UCSD-AML1 (cell line): ENCODE measurements around the gene NRXN3.

Source experiments
- DNase-seq: peaks from one replicate; lab custom pipeline; 2025; ENCODE audit not compliant: unreplicated experiment; lab: John Stamatoyannopoulos, UW

NRXN3 gene

GRCh38 chr14:78240567-78240966 lies 70.4 kb downstream of the NRXN3 start:
- no peak for DNase-seq

GRCh38 chr14:78242086-78242485 lies 71.9 kb downstream of the NRXN3 start:
- DNase-seq, result no peak

- DNase-seq, result no peak
Observed at GRCh38 chr14:78243187-78243586, 73.0 kb downstream of the NRXN3 start.

GRCh38 chr14:78245238-78245637 lies 75.1 kb downstream of the NRXN3 start:
- DNase-seq, result no peak

- DNase-seq, result no peak
Observed at GRCh38 chr14:78248501-78249090, 78.4 kb downstream of the NRXN3 start.

GRCh38 chr14:78251308-78251707 lies 81.1 kb downstream of the NRXN3 start:
- no peak for DNase-seq

GRCh38 chr14:78253986-78254385 lies 83.8 kb downstream of the NRXN3 start:
- no peak for DNase-seq

- DNase-seq, result no peak
Observed at GRCh38 chr14:78254911-78255461, 84.8 kb downstream of the NRXN3 start.

GRCh38 chr14:78259831-78260230 lies 89.7 kb downstream of the NRXN3 start:
- DNase-seq, result no peak

- DNase-seq, result no peak
Observed at GRCh38 chr14:78278464-78279250, 108.5 kb downstream of the NRXN3 start.

GRCh38 chr14:78282437-78282836 lies 112.3 kb downstream of the NRXN3 start:
- DNase-seq, result no peak

GRCh38 chr14:78286210-78286609 lies 116.0 kb downstream of the NRXN3 start:
- no peak for DNase-seq

GRCh38 chr14:78292003-78292402 lies 121.8 kb downstream of the NRXN3 start:
- no peak for DNase-seq

GRCh38 chr14:78297858-78298257 lies 127.7 kb downstream of the NRXN3 start:
- DNase-seq, result no peak

GRCh38 chr14:78298298-78298697 lies 128.1 kb downstream of the NRXN3 start:
- no peak for DNase-seq

GRCh38 chr14:78302841-78303240 lies 132.7 kb downstream of the NRXN3 start:
- DNase-seq, result no peak

- DNase-seq, result no peak
Observed at GRCh38 chr14:78307671-78308070, 137.5 kb downstream of the NRXN3 start.

GRCh38 chr14:78308079-78308478 lies 137.9 kb downstream of the NRXN3 start:
- DNase-seq, result no peak

GRCh38 chr14:78310272-78310671 lies 140.1 kb downstream of the NRXN3 start:
- no peak for DNase-seq

- DNase-seq, result no peak
Observed at GRCh38 chr14:78313499-78313898, 143.3 kb downstream of the NRXN3 start.

- no peak for DNase-seq
Observed at GRCh38 chr14:78314484-78314883, 144.3 kb downstream of the NRXN3 start.

GRCh38 chr14:78316052-78316451 lies 145.9 kb downstream of the NRXN3 start:
- no peak for DNase-seq
